SK-N-MC (cell line): ENCODE results near the gene TRAF7.

ENCODE experiments used
- DNase-seq: peaks from one replicate; pipeline ENCODE4 v3.0.0-alpha.2; 2011; ENCODE audit warnings: low read depth, low spot score
- H3K27ac ChIP-seq: fragments of 200-600 bp; sonication (generic); 2 replicates; pipeline ENCODE4 v1.5.1; 2016; ENCODE audit warnings: mixed run types
- H3K36me3 ChIP-seq: fragments of 200-600 bp; sonication (generic); 2 replicates; pipeline ENCODE4 v1.6.1; 2017; ENCODE audit warnings: antibody characterized with exemption, low read length, mixed read lengths; ENCODE audit not compliant: insufficient read depth
- H3K4me3 ChIP-seq: fragments of 200-600 bp; sonication (generic); 2 replicates; pipeline ENCODE4 v1.5.1; 2016
- H3K9ac ChIP-seq: fragments of 200-600 bp; sonication (generic); 2 replicates; pipeline ENCODE4 v1.8.0; 2017; ENCODE audit warnings: mixed run types, mixed read lengths; ENCODE audit not compliant: insufficient read length
- H3K9me3 ChIP-seq: fragments of 200-600 bp; sonication (generic); 2 replicates; pipeline ENCODE4 v1.6.1; 2017; ENCODE audit warnings: low read depth, mild to moderate bottlenecking, antibody characterized with exemption, low read length, moderate library complexity, mixed read lengths
- EZH2 ChIP-seq: fragments of 200-600 bp; sonication (generic); IDR thresholded peaks from one replicate; pipeline ENCODE4 v1.6.1; 2017; ENCODE audit warnings: antibody characterized with exemption
- FOXP2 ChIP-seq: optimal IDR thresholded peaks from 2 replicates; pipeline ENCODE3; 2011; ENCODE audit warnings: mild to moderate bottlenecking, moderate library complexity; ENCODE audit not compliant: insufficient read depth; ENCODE audit errors: extremely low read length, control extremely low read depth
- POLR2AphosphoS5 ChIP-seq: IDR thresholded peaks from 2 replicates; pipeline ENCODE4 v1.6.1; 2012; ENCODE audit warnings: mild to moderate bottlenecking, low read depth, low read length, borderline replicate concordance

TRAF7 gene

GRCh38 chr16:2166263-2167067 lies 10.9 kb downstream of the TRAF7 start:
- H3K27ac ChIP-seq: no peak overlapping the region
- peaks cover 17% of the 10 kb centered on the region; the same call in 1 of the 2 replicates for H3K36me3 ChIP-seq
- no peaks in the 10 kb centered on the region for H3K9me3 ChIP-seq
- H3K9ac ChIP-seq: no peak overlapping the region
- no peak for TF ChIP-seq FOXP2
- no peak for TF ChIP-seq EZH2
- no peak for TF ChIP-seq POLR2AphosphoS5
- DNase-seq: no peak
- no peak overlapping the region for H3K4me3 ChIP-seq

GRCh38 chr16:2167068-2167638 lies 11.6 kb downstream of the TRAF7 start:
- Histone ChIP-seq H3K36me3 (peaks cover 17% of the 10 kb centered on the region; the same call in 1 of the 2 replicates), H3K9ac (no peak overlapping the region), H3K9me3 (no peaks in the 10 kb centered on the region), H3K27ac (no peak overlapping the region), H3K4me3 (no peak overlapping the region)
- TF ChIP-seq FOXP2 (no peak), EZH2 (no peak), POLR2AphosphoS5 (no peak)
- DNase-seq: no peak

DNA sequence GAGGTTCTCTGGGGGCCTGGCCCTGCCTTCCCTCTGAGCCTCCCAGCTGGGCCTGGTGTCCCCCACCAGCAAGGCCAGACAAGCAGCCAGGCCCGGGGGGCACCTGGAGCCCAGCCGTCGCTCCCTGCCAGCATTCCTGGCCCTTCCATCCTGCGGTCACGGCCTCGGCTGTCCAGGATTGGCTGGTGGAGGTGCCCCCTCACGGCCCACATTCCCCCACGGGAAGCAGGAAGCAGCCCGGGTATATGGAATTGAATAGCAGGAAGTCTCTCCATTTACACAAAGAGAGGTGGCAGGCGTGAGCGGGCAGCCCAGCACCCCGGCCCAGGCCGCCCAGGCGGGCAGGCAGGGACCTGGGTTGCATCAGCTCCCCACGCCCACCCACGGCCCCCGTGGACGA lies 14.5 kb downstream of the TRAF7 start:
- Histone ChIP-seq H3K36me3 (peaks cover 15% of the 10 kb centered on the region; the same call in 1 of the 2 replicates), H3K4me3 (no peak overlapping the region), H3K9me3 (no peaks in the 10 kb centered on the region), H3K27ac (no peak overlapping the region), H3K9ac (no peak overlapping the region)
- no peak for DNase-seq
- TF ChIP-seq FOXP2 (no peak), POLR2AphosphoS5 (no peak), EZH2 (no peak)

DNA sequence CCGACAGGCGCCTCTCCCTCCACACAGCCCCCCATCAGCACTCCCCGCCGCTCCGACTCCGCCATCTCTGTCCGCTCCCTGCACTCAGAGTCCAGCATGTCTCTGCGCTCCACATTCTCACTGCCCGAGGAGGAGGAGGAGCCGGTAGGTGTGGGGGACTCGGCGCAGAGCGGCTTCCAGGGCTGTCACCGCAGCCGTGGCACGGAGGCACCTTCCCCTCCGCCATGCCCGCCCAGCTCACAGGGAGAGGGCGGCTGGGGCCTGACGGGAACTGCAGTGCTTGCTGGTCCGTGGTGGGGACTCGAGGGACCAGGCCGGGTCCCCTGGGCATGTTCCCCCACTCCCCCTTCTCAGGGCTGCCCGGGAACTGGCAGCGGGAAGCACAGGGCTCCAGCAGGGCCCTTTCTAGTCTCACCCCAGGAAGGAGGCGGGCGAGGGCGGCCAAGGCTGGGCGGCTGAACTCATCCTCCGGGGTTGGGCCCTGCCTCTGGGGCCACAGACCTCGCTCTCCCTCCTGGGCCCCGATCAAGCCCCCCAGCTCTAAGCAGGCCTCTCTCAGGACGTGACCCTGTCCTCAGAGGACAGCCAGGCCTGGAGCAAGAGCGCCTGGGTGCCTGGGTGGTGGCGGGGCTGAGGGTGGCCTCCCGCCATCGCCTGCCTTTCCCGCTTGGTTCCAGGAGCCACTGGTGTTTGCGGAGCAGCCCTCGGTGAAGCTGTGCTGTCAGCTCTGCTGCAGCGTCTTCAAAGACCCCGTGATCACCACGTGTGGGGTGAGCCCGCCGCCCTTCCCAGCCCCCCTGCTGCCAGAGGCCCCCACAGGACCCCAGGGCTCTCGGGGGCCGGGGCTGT lies 15.2 kb downstream of the TRAF7 start:
- no peak for DNase-seq
- no peak overlapping the region for H3K4me3 ChIP-seq
- no peaks in the 10 kb centered on the region for H3K9me3 ChIP-seq
- no peak overlapping the region for H3K9ac ChIP-seq
- H3K36me3 ChIP-seq: peaks cover 16% of the 10 kb centered on the region; the same call in 1 of the 2 replicates
- H3K27ac ChIP-seq: no peak overlapping the region
- TF ChIP-seq POLR2AphosphoS5 (no peak), EZH2 (no peak), FOXP2 (no peak)

GRCh38 chr16:2171601-2172178 lies 16.1 kb downstream of the TRAF7 start:
- Histone ChIP-seq H3K9ac (no peak overlapping the region), H3K9me3 (no peaks in the 10 kb centered on the region), H3K27ac (no peak overlapping the region), H3K36me3 (peaks cover 19% of the 10 kb centered on the region; the same call in 1 of the 2 replicates), H3K4me3 (no peak overlapping the region)
- no peak for DNase-seq
- no peak for TF ChIP-seq EZH2
- no peak for TF ChIP-seq POLR2AphosphoS5
- TF ChIP-seq FOXP2: no peak

DNA sequence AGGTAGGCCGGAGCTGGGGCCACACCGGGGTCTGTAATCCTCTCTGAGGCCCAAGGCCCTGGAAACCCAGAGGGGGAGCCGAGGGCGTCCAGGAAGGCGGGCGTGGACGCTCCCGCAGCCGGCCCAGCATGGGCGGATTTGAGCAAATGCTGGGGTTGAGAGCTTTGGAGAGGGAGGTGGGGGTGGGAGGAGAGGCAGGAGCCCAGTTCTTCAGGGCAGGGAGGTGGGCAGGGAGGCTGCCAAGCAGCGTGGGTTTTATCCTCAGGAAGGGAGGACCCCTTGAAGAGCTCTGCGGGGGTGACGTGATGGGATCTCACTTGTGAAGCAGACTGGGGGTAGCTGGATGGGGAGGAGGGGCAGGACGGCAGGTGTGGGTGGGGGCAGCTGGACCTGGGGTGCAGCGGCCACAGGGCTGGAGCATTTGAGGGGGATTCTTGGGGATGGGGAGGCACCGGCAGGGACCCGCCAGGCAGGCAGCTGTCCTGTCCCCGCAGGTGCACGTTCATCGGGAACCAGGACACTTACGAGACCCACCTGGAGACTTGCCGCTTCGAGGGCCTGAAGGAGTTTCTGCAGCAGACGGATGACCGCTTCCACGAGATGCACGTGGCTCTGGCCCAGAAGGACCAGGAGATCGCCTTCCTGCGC lies 17.2 kb downstream of the TRAF7 start:
- no peak overlapping the region for H3K4me3 ChIP-seq
- no peak for TF ChIP-seq EZH2
- no peak for DNase-seq
- H3K9me3 ChIP-seq: no peaks in the 10 kb centered on the region
- H3K9ac ChIP-seq: no peak overlapping the region
- H3K27ac ChIP-seq: no peak overlapping the region
- H3K36me3 ChIP-seq: peaks cover 18% of the 10 kb centered on the region; the same call in 1 of the 2 replicates

- Histone ChIP-seq H3K4me3 (no peak overlapping the region), H3K9ac (no peak overlapping the region), H3K27ac (no peak overlapping the region), H3K36me3 (peaks cover 13% of the 10 kb centered on the region; the same call in 1 of the 2 replicates), H3K9me3 (no peaks in the 10 kb centered on the region)
- no peak for DNase-seq
- TF ChIP-seq EZH2: no peak
- TF ChIP-seq POLR2AphosphoS5: no peak
These were observed 17.8 kb downstream of the TRAF7 start for GRCh38 chr16:2173366-2173765.

GRCh38 chr16:2173916-2174315 lies 18.3 kb downstream of the TRAF7 start:
- Histone ChIP-seq H3K4me3 (no peak overlapping the region), H3K27ac (no peak overlapping the region), H3K9me3 (no peaks in the 10 kb centered on the region), H3K9ac (no peak overlapping the region), H3K36me3 (peaks cover 13% of the 10 kb centered on the region; the same call in 1 of the 2 replicates)
- no peak for DNase-seq
- TF ChIP-seq EZH2: no peak
- no peak for TF ChIP-seq FOXP2
- no peak for TF ChIP-seq POLR2AphosphoS5
